Hippocampal formation (tissue), 2 donors: Measurements from ENCODE around the gene IL32.
"Not testable (repeated sequence)": the region's sequence is repeated elsewhere in the genome, so short reads cannot be mapped to it uniquely, and the experiment has no call there.

Source experiments
- DNase-seq, 2 donors: peaks; one replicate each; lab custom pipeline; 2025; lab: John Stamatoyannopoulos, UW

IL32 gene

DNA sequence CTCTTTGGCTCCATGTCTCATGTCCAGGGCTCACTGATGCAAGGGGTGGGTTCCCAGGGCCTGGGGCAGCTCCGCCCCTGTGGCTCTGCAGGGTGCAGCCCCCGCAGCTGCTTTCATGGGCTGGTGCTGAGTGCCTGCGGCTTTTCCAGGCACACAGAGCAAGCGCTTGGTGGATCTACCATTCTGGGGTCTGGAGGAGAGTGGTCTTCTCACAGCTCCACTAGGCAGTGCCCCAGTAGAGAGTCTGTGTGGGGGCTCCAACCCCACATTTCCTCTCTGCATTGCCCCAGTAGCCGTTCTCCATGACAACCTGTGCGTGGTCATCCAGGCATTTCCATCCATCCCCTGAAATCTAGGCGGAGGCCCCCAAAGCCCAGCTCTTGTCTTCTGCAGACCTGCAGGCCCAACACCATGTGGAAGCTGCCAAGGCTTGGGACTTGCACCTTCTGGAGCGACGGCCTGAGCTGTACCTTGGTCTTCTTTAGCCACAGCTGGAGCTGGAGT is 5.2 kb downstream of the IL32 start:
- DNase-seq, result no peak

DNA sequence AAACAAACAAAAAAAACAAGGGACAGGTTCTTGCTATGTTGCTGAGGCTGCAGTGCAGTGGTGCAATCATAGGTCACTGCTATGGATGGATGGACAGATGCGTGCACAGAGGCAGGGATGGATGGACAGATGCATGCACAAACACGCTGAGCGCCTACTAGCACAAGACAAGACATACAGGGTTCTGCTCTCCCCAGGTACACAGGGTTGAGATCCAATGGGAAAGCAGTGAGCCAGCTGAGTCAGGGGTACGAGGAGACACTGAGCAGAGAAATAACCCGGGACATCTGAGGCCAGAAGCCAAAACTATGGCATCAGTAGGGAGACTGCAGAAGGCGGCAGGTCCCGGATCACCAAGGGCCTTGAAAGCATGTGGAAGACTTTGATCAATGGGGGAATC is 6.2 kb downstream of the IL32 start:
- DNase-seq, result no peak

DNA sequence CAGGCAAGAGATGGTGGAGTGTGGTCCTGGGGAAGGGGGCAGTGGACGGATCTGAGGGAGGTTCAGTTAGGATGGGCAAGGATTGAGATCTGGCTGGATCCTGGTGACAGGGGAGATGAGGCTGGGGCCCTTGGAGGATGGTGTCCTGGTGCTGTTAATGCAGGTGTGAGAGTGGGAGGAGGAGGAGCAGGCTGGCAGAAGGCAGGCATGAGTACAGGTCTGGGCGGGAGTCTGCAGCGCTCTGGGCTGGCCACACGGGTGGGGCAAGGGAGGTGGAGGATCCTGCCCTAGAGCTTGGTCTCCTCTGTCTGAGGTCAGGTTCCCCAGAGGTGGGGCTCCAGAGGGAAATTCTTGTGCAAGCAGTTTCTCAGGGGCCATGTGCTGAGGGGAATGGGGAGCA is 6.7 kb downstream of the IL32 start:
- not testable (repeated sequence) for DNase-seq

GRCh38 chr16:3072576-3073263 is 7.3 kb downstream of the IL32 start:
- DNase-seq, result not testable (repeated sequence)

GRCh38 chr16:3073448-3073847 is 8.0 kb downstream of the IL32 start:
- no peak for DNase-seq

- no peak for DNase-seq
Observed at GRCh38 chr16:3074860-3075522, 9.6 kb downstream of the IL32 start.

DNA sequence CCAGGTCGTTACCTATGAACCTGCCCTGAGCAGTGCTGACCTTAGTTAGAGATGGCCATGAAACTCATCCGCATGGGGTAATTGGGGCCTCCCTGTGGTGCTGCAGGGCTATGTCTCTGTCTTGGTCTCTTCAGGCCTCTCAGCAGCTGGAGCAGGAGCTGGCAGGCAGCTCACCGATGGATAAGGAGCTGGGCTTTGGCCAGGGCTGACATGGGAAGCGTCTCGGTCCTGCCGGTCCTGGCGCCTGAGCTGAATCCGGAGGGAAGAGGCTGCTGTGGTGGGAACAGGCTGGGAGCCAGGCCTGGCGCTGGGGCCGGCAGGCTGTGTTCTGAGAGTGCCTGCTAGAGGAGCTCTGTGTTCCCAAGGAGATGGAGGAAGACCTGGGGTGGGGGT is 10.1 kb downstream of the IL32 start:
- DNase-seq, result no peak

DNA sequence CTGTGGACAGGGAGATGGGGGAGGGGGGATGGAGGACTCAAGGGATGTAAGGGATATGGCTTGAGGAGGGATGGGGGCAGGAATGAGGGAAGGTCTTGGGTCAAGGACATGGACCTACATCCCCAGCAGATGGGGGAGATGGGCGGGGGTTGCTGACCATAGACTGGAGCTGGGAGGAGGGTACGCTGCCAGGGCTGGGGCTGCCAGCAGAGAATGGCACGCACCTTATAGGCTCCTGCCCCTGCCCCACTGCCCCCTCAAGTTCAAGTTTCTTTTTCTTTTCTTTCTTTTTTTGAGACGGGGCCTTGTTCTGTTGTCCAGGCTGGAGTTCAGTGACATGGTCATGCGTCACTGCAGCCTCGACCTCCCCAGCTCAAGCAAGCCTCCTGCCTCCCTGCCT is 10.5 kb downstream of the IL32 start:
- not testable (repeated sequence) for DNase-seq

GRCh38 chr16:3076577-3076976 is 11.1 kb downstream of the IL32 start:
- DNase-seq, result no peak

DNA sequence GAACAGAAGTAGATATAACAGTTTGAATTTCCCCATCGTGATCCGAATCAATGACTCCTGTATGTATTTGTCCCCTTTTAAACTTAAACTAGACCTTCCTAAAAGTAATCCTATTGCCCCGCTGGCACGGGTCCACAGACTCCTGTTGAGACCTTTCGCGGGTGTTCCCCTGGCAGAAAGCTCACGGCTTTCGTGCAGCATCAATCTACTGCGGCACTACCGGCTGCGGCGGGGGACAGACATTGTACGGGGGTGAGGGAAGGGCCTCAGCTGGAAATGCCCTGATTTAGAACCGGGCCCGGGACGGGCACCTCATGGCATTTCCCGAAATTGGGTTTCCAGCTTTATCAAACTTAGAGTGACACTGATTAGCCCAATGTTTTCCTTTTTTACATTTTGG is 14.6 kb downstream of the IL32 start:
- DNase-seq, result no peak

- DNase-seq, result not testable (repeated sequence)
Observed at GRCh38 chr16:3081957-3082356, 16.5 kb downstream of the IL32 start.

- not testable (repeated sequence) for DNase-seq
Observed at GRCh38 chr16:3083408-3083807, 18.0 kb downstream of the IL32 start.

DNA sequence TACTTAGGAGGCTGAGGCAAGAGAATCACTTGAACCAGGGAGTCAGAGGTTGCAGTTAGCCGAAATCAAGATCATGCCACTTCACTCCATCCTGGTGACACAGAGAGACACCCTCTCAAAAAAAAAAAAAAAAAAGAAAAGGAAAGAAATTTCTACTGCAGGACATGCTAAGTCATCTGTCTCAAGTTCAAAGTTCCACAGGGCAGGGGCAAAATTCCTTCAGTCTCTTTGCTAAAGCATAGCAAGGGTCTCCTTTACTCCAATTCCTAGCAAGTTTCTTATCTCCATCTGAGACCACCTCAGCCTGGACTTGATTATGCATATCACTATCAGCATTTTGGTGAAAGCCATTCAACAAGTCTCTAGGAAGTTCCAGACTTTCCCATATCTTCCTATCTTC is 19.1 kb downstream of the IL32 start:
- no peak for DNase-seq

DNA sequence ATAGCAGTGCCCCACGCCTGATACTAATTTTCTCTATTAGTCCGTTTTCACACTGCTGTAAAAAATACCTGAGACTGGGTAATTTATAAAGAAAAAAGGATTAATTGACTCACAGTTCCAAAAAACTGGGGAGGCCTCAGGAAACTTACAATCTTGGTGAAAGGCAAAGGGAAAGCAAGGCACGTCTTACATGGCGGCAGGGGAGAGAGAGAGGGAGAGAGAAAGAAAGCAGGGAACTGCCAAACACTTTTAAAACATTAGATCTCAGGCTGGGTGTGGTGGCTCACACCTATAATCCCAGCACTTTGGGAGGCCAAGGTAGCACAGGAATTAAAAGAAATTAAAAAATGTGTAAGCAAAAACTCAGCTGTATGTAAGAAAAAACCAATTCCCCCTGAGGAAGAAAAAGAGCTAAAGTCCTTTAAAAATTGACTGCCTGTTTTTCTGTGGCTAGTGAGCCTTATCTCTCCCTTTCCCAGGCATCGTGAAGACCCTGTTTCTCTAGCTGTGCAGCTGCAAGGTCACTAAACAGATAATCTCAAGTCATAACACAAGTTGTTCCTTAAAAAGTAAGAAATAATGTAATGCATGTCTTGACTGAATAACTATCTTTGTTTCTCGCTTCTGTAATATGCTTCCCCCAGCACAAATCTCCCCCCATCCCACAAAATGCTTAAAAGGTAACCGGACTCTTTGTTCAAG is 19.7 kb downstream of the IL32 start:
- no peak for DNase-seq

- no peak for DNase-seq
Observed at GRCh38 chr16:3085868-3086595, 20.6 kb downstream of the IL32 start.

- no peak for DNase-seq
Observed at GRCh38 chr16:3086596-3087242, 21.3 kb downstream of the IL32 start.

- no peak for DNase-seq
Observed at GRCh38 chr16:3087243-3088235, 22.1 kb downstream of the IL32 start.

DNA sequence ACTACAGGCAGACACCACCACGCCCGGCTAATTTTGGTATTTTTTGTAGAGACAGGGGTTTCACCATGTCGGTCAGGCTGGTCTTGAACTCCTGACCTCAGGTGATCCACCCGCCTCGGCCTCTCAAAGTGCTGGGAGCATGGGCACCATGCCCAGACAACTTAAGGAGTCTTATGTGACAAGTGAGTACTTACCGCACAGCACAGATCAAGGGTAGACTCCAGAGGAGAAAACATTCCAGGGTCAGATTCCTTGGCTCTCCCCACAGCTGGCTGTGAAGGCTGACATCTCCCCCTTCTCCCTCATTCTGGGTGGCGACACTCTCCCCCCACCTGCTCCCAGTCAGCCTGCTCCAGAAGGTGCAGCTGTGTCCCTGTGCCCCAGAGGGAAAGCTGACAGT is 23.0 kb downstream of the IL32 start:
- DNase-seq, result no peak

DNA sequence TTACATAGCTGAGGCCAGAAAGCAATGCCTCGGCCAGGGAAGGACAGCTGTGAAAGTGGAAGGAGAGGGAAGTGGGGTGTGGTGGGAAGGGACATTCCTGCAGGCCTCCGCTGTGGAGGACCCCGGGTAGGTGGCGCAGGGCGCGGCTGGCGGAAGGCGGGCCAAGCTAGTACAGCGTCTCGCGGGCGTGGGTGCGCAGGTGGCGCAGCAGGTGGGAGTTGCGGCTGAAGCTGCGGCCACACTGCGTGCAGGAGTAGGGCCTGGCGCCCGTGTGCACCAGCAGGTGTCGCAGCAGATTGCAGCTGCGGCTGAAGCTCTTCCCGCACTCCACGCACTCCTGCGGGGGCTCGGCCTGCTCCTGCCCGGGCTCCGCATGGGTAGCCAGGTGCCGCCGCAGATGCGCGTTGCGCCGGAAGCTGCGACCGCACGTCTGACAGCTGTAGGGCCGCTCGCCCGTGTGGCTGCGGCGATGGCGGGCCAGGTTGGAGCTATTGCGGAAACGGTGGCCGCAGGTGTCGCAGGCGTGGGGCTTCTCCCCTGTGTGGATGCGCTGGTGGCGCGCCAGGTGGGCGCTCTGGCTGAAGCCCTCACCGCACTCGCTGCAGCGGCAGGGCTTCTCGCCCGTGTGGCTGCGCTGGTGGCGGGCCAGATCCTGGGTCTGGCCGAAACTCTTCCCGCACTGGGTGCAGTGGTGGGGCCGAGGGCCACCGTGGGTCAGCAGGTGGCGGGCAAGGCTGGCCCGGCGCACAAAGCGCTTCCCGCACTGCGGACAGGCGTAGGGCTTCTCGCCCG is 23.7 kb downstream of the IL32 start:
- DNase-seq, result no peak
